T-helper 9 cell (primary cell): ENCODE results near the gene CPTP.
"Not testable (repeated sequence)": the region's sequence is repeated elsewhere in the genome, so short reads cannot be mapped to it uniquely, and the experiment has no call there.

Experiments
- DNase-seq: peaks from one replicate; pipeline ENCODE4 v3.0.0-alpha.2; 2020

The CPTP gene

DNA sequence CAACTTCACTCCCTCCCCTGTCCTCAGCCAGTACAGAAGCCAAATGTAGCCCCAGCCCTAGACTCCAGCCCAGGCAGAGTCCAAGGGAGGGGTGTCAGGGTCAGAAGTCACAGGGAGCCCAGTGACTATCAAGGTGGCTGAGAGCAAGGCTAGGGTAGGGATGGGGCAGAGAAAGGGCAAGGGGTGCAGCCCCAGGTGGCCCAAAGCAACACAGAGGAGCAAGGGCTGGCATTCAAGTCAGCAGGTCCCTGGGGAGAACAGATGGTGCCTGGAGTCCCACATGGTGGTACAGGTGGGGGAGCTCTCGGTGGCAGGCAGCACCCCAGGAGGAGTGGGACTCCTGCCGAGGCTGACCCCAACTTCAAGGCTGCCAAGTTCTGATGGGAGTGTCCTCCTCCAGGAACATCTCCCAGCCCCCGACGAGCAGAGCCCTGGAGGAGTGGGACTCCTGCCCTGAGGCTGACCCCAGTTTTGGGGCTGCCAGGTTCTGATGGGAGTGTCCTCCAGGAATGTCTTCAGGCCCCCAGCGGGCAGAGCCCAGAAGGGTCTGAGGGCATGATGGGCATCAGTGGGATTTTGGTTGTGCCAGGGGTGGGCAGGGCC lies 28.3 kb downstream of the CPTP start:
- DNase-seq, result no peak

DNA sequence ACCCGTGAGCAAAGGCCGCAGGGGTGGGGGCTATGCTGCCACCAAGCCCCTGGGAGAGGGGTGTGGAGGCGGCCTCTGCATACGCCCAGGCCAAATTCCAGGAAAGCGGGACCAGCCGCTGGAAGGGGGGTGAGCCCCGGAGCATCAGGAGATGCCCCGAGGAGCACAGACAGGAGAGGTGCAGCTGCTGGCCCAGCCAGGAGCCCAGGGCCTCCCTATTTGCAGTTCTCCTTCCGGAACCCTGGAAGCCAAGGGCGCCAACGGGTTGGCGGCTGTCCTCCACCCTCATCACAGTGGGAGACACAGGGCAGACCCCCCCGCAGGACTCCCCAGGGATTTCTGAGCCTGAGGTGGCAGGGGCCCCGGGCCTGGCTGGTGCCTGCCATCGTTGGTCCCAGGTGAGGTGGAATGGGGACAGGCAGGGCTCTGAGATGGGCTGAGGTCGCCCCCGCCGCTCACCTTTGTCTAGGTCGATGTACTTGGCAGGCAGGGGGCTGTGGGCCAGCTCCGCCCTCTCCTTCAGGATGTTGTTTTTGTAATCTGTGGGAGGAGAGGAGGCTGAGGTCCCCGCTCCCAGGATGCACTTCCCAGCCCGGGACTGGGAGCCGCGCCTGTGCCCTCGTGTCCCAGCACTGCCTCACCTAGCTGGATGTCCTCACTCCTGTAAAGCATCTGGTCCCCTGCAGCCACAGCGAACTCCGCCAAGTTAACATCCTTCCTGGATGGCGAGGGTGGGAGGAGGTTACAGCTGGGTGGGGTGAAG lies 29.0 kb downstream of the CPTP start:
- DNase-seq, result no peak

DNA sequence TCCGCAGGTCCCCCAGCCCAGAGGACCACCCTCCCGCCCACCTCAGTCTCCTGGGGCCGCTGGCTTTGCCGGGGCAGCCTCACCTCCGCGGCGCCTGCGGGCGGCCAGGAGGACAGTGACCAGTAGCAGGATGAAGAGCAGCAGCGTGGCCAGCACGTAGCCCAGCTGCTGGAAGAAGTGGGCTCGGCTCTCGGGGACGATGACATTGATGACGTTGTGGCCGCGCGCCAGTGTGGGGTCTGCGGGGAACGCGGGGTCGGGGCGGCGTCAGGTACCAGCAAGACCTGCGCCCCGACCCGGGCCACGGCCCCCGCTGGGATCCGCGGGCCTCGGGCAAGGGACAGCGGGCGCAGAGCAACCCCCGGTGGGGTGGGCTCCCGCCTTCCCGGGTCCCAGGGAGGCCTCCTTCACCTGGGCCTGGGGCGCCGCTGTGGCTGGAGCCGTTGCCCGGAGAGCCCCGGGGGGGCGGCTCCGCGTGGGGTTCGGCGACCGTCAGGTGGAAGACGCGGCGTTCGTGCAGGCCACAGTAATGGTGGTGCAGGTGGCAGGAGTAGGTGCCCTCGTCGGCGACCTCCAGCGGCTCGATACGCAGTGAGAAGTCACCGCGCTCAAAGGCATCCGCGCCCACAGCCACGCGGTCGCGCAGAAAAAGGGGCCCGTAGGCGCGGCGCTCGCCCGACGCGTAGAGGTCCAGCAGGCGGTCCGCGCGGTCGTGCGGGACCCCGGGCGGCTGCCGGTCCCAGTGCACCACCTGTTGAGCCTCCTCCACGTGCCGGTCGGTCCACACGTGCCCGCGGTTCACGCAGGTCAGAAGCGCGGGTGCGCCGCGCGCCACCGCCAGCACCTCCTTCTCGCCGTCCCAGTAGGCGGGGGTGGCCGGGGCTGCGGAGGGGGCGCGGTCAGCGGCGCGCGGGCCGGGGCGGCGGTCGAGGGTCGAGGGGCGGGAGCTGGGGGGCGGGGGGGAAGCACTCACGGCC lies 30.0 kb downstream of the CPTP start:
- no peak for DNase-seq

DNA sequence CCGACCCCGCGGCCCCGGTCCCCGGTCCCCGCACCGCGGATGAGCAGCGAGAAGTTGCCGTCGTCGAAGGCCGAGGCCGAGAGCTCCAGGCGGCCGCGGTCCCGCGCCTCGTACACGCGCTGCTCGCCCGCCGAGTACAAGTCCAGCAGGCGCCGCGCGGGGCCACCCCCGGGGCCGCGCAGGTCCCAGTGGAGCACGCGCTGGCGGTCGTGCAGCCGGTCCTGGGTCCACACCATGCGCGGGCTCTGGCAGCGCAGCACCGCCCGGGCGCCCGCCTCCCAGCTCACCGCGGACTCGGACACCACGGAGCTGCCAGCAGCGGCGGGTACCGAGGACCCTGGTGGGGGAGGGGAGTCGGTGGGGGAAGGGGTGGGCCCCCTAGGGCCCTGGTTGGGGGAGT lies 30.8 kb downstream of the CPTP start:
- DNase-seq, result no peak

DNA sequence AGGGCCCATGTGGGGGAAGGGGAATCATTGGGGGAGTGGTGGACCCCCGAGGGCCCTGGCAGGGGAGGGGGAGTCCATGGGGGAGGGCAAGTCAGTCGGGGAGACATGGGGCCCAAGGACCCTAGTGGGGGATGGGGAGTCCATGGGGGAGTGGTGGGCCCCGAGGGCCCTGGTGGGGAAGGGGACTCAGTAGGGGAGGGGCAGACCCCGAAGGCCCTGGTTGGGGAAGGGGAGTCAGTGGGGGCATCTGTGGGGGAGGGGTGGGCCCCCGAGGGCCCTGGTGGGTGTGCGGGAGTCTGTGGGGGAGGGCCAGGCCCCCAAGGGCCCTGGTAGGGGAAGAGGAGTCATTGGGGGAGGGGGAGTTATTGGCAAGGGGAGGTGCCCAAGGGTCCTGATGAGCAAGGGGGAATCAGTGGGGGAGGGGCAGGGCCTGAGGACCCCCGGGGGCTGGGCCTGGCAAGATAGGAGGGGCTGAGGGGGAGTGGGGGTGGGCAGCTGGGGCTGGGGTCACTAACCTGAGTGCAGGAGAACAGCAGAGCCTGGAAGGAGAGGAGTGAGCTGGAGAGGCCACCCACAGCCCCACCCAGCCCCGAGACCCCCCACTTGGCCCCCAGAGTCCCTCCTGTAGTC lies 31.7 kb downstream of the CPTP start:
- DNase-seq, result no peak

DNA sequence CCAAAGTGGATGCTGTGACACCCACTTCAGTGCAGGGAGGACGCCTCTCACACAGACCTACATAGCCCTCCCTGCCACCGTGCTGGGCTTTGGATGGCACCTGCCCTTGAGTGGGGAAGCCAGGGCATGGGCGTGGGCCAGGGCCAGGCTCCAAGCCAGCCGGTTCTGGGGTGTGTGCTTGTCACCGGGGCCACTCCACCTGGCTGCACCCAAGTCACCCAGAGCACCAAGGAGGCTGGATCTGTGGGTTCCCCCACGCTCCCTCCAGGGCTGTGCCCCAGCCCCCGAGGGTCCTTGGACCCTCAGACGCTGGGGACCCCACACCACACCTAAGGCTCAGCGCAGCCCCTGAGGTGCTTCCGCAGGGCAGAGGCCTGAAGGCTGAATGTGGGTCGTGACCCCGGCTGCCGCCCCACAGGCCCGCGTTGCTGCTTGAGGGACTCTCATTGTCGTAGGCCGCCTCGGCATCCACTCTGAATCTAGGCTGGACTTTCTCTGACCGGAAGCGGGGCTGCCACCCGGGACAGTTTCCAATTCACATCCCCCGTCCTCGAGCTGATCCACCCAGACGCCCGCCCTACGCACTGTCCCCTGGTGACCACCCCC lies 32.3 kb downstream of the CPTP start:
- no peak for DNase-seq

DNA sequence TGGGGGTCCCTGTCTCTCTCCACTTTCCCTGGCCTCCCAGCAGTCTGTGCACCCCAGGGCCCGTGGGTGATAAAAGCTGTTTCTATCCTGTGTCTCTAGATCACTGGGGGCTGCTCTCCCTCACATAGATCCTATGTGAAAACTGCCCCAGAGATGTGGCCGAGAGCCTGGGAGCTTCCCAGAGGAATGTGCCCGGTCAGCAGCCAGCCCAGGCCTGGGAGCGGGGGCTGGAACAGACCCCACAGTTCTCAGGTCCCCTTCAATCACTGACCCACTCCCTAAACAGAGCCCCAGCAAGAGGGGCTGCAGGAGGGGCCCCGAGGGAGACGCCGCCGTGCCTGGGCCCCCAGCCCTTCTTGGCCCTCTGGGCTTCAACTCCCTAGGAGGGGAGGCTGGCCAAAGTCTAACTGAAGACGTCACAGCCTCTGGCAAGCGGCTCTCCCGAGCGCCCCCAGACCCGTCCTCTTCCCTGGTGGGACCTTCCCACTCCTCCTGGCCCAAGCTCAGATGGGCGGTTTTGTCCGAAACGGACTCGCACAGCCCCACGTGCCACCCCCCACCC lies 33.4 kb downstream of the CPTP start:
- DNase-seq, result no peak

DNA sequence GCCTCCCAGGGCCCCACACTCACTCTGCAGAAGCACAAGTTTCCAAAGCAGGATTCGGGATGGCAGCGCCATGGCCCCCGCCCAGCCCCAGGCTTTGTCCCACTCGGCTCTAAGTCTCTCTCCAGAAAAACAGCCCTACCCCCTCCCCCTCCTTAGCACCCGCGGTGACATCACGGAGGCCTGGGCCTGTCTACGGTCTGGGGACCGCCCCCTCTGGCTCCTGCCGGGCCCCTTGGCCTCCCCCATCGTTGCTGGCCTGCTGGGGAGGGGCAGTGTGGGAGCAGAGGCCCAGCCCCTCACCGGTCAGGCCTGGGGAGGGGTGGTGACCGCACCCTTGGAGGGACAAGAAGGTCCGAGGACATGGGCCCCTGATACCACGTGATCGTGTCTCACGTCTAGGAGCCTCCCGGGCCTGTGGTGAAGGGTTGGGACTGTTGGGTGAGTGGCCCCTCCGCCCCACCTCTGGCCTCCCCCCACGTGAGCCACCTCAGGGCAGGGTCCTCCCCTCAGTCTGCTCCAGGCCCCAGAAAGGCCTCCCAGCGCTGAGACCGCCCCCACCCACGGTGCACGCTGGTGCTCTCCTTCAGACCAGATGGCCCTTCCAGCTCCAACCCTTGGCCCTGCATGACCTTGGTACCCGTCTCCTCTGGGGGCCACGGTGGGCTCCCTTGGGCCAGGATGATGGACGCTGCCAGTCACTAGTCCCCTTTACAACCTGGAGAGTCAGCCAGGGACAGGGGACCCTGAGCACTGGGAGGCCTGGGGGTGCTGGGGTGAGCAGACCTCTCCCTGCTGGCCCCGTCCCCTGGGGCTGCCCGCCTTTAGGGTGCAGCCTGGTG lies 34.0 kb downstream of the CPTP start, which contains the start of gene MXRA8:
MXRA8 (minus strand) TSS at position 123 of the 839 bp plus-strand sequence; CDS start at position 72, 51 bp downstream.
- DNase-seq, result no peak

DNA sequence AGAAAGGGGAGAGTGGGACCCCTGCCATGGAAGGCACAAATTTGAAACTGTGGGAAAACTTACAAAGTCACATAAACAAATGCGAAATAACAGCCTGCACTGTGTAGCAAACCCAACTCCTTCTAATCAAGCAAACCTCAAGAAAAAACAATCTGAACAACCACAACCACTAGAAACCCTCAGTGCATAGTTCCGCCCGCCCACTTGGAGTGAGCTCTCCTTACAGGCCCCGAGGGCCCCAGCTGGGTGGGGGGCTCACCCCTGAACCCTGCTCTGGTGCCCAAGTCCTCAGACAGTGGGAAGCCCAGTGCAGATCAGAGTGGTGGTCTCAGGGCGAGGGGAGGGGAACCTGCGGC lies 34.7 kb downstream of the CPTP start:
- DNase-seq, result no peak

DNA sequence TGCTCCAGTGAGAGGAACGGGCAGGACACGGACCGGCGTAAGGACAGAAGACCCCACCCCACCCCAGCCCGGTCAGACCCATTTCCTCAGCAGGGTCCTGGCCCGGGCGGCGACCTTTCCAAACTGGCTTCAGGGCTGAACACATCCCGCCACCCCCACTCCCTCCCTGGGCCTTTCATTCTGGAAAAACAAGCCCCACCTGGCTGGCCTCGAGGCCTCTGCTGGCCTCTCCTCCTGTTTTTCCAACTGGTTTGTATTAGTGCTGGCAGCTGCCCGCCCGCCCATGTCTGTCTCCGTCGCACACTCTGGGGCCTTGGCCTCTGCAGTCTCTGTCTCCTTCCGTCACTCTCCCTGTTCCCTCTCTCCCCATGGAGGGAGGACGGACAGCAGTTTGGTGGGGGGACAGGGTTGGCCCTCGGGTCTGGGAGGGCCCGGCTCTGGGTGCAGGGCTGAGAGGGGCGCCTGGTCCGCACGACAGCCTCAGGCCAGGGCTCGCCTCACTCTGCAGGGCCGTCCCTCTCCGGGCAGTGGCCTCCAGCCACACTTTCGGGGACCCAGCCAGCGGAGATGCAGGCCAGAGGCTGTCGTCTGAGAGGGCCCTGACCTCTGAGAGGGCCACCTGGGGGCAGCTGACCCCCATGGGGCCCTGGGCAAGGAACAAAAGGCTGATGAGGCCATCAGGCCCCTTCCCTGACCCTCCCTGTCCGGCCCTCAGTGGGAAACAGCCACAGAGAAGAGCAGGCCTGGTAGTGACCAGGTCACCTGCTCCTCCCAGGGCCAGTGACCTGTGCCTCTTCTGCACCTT lies 35.3 kb downstream of the CPTP start:
- DNase-seq, result no peak

DNA sequence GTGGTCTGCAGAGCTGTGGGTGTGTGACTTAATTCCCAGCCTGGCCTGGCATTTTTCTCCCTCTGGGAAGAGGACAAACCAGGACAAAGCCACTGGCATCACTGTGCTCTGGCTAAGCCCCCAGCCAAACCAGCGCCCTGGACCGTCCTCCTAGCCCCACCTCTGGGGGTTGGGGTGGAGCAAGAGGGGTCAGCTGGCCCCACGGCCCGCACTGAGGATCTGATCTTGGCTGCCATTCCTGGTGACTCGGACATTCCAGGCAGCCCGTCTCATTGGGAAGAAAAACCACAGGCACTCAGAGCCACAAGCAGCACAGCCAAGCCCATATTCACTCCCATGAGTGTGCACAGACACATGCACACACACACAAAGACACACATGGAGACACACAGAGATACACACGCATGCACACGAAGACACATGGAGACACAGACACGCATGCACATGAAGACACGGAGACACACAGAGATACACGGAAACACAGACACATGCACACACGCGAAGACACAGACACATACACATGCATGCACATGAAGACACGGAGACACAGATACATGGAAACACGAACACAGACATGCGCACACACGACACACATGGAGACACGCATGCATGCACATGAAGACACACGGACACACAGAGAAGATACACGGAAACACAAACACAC lies 36.0 kb downstream of the CPTP start:
- no peak for DNase-seq

DNA sequence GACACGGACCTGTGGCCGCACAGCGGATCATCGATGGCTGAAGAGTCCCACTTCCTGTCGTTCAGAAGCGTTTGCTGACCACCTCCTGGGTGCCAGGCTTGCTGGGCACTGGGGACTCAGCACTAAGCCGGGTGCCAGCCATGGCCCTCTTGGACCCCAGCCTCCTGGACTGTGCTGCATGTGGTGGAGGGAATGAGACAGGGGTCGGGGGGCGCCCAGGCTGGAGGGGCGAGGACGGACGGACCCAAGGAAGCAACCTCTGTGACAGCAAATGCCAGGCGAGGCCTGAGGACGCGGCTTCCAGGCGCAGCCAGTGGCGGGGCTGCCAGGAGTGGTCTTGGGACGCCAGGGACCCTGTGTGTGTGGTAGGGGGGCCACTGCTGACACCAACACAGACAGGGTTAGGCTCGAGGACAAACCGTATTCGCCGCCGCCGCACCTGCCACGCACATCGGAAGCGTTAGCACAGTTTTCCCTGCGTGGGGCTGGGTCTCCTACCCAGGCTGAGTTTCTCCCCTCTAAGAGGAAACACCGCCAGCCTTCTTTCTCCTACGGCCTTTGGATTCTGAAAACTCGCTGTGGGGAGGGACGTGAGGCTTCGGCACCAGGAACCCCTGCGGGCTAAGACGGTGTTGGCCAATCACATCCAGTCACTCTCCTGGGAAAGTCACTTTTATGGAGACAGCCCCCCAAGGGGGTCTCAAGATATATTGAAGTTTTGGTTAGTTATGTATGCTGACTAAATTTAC lies 36.8 kb downstream of the CPTP start:
- DNase-seq, result no peak

DNA sequence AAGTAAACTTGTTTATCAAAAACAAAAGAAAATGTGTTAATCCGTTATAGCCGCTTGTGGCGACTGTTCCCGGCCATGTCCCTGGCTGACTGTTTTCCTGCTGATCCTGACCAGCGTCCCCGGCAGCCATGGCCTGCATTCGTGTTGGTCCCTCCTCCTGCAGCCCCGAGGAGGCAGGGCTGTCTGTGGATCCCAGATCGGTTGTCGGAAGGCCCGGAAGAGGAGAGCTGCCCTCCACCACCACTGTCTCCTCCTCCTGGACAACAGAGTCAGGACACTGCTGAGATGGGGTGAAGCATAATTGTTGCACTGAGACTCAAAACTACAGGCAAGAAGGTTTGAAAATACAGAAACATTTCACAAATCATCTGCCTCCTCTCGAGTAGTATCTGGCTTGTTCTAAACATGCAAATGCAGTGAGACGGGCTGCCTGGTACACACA lies 37.4 kb downstream of the CPTP start:
- no peak for DNase-seq

DNA sequence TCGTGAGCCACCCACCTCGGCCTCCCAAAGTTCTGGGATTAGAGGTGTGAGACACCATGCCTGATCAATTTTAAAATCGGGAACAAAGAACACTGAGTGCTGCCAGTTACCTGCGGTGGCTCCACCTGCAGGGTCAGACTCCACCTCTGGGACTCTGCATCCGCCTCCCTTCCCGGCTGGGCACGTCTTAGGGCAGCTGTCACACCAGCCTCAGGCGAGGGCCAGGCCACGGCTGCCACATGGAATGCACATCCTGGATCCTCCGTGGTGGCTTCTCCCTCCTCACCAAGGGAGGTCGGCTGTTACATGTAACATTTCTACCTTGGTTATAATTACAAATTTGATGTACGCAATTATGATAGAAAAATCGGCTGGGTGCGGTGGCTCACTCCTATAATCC lies 39.7 kb downstream of the CPTP start:
- no peak for DNase-seq

DNA sequence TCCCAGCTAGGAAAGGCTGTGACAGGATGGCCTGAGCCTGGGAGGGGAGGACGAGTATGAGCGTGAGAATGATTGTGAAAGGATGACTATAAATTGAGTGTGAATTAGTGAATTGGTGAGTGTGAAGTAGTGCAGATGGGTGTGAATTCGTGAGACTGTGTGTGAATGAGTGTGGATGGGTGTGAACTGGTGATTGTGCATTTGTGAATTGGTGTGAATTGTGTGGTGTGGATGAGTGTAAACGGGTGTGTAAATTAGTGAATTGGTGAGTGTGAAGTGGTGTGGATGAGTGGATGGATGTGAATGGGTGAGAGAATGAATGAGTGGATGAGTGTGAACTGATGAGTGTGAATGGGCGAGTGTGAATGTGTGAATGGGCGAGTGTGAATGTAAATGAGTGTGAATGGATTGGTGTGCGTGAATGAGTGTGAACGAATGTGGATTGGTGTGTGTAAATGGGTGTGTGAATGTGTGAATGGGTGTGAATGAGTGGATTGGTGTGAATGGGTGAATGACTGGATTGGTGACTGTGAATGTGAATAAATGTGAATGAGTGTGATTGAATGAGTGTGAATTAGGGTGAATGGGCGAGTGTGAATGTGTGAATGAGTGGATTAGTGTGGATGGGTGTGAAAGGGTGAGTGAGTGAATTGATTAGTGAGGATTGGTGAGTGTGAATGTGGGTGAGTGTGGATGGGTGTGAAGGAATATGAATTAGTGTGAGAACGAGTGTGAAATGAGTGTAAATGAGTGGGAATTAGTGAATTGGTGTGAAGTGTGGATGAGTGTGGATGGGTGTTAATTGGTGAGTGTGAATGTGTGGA lies 41.5 kb downstream of the CPTP start:
- DNase-seq, result no peak

DNA sequence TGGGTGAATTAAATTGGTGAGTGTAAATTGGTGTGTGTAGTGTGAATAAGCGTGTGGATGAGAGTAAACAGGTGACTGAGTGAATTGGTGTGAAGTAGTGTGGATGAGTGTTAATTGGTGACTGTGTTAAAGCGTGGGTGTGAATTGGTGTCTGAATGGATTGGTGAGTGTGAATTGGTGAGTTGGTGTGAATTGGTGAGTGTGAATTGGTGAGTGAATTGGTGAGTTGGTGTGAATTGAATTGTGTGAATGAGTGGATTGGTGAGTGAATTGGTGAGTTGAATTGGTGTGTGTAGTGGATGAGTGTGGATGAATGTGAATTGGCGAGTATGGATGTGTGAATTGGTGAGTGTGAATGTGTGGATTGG lies 42.1 kb downstream of the CPTP start:
- DNase-seq, result no peak

DNA sequence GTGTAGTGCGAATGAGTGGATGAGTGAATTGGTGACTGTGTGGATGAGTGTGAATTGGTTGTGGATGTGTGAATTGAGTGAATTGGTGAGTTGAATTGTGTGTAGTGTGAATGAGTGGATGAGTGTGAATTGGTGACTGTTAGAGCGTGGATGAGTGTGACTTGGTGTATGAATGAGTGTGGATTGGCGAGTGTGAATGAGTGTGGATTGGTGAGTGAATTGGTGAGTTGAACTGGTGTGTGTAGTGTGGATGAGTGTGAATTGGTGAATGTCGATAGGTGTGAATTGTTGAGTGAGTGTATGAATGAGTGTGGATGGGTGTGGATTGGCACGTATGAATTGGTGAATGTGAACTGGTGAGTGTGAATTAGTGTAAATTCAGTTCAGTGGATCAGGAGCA lies 42.7 kb downstream of the CPTP start:
- DNase-seq, result no peak

DNA sequence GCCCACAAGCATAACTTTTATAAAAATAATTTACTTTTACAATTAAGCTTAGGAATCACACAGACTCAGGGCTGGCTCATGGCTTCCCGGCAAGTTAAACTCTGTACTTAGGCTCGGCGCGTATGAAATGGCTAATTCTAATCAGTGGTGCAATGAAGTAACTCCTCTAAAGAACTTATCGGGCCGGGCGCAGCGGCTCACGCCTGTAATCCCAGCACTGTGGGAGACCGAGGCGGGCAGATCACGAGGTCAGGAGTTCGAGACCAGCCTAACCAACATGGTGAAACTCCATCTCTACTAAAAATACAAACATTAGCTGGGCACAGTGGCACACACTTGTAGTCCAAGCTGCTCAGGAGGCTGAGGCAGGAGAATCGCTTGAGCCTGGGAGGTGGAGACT lies 45.5 kb downstream of the CPTP start:
- not testable (repeated sequence) for DNase-seq
